Fibroblast of skin of left quadriceps (primary cell): Measurements from ENCODE around the gene SHKBP1.
"Not testable (repeated sequence)": the region's sequence is repeated elsewhere in the genome, so short reads cannot be mapped to it uniquely, and the experiment has no call there.

ENCODE experiments used
- DNase-seq, 2 experiments: peaks; one replicate each; pipeline ENCODE4 v3.0.0-alpha.2; 2013; ENCODE audit warnings: low read depth in 2 of 2

The SHKBP1 gene

GRCh38 chr19:40576585-40577451 is at the start of gene SHKBP1:
Gene SHKBP1, plus strand, starts transcription at chr19:40576873. Its CDS starts 27 bp downstream, at chr19:40576900.
- peak; percentile 91 for DNase-seq

- no peak for DNase-seq
Observed at GRCh38 chr19:40528078-40528477, 48.6 kb upstream of the SHKBP1 start.

GRCh38 chr19:40528533-40529092 is 48.1 kb upstream of the SHKBP1 start:
- DNase-seq = no peak

- peak; percentile 42 to 47 for DNase-seq
Observed at GRCh38 chr19:40529093-40529954, 47.3 kb upstream of the SHKBP1 start.

GRCh38 chr19:40530091-40530901 is 46.4 kb upstream of the SHKBP1 start:
- DNase-seq = no peak

GRCh38 chr19:40533508-40533907 is 43.2 kb upstream of the SHKBP1 start:
- DNase-seq = no peak

GRCh38 chr19:40534148-40534547 is 42.5 kb upstream of the SHKBP1 start:
- DNase-seq = no peak

- DNase-seq = no peak
Observed at GRCh38 chr19:40539070-40539469, 37.6 kb upstream of the SHKBP1 start.

GRCh38 chr19:40542202-40542859 is 34.3 kb upstream of the SHKBP1 start:
- no peak for DNase-seq

- no peak for DNase-seq
Observed at GRCh38 chr19:40543029-40543597, 33.6 kb upstream of the SHKBP1 start.

GRCh38 chr19:40546153-40546841 is 30.4 kb upstream of the SHKBP1 start:
- DNase-seq = not testable (repeated sequence)

GRCh38 chr19:40547190-40547589 is 29.5 kb upstream of the SHKBP1 start:
- DNase-seq = not testable (repeated sequence)

GRCh38 chr19:40547836-40548235 is 28.8 kb upstream of the SHKBP1 start:
- no peak for DNase-seq

- peak in 1 of 2 experiments; percentile 8 for DNase-seq
Observed at GRCh38 chr19:40549007-40549708, 27.5 kb upstream of the SHKBP1 start.

GRCh38 chr19:40550951-40551350 is 25.7 kb upstream of the SHKBP1 start:
- DNase-seq = no peak

GRCh38 chr19:40552848-40553247 is 23.8 kb upstream of the SHKBP1 start:
- no peak for DNase-seq

- DNase-seq = no peak
Observed at GRCh38 chr19:40553885-40554857, 22.5 kb upstream of the SHKBP1 start.
